Measurements from ENCODE around the gene TMEM98.

TMEM98 gene

DNA sequence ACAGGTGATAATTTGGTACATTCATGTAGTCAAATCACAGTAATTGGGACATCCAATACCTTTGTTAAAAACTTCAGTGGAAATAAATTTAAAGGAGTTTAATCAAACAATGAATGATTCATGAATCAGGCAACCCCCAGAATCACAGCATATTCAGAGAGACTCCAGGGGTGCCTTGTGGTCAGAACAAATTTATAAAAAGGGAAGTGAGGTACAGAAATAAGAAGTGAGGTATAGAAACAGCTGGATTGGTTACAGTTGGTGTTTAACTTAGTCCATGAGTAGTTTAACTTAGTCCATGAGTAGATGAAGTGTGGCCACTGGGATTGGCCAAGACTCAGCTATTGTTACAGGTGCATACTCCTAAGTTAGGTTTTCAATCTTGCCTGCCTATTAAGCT, 25.1 kb downstream of the TMEM98 start:
- TF ChIP-seq, protein P1, sequence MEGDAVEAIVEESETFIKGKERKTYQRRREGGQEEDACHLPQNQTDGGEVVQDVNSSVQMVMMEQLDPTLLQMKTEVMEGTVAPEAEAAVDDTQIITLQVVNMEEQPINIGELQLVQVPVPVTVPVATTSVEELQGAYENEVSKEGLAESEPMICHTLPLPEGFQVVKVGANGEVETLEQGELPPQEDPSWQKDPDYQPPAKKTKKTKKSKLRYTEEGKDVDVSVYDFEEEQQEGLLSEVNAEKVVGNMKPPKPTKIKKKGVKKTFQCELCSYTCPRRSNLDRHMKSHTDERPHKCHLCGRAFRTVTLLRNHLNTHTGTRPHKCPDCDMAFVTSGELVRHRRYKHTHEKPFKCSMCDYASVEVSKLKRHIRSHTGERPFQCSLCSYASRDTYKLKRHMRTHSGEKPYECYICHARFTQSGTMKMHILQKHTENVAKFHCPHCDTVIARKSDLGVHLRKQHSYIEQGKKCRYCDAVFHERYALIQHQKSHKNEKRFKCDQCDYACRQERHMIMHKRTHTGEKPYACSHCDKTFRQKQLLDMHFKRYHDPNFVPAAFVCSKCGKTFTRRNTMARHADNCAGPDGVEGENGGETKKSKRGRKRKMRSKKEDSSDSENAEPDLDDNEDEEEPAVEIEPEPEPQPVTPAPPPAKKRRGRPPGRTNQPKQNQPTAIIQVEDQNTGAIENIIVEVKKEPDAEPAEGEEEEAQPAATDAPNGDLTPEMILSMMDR (conservative IDR thresholded peaks at IDR 0.05; ENCODE audit: low read depth): no peak
- CTCF ChIA-PET: no interaction called here
- H3K27ac ChIP-seq: no peak overlapping the region
- POLR2A ChIA-PET (ENCODE audit: low non-redundant PET): no interaction called here
- no peak for DNase-seq (ENCODE audit: low spot score)

DNA sequence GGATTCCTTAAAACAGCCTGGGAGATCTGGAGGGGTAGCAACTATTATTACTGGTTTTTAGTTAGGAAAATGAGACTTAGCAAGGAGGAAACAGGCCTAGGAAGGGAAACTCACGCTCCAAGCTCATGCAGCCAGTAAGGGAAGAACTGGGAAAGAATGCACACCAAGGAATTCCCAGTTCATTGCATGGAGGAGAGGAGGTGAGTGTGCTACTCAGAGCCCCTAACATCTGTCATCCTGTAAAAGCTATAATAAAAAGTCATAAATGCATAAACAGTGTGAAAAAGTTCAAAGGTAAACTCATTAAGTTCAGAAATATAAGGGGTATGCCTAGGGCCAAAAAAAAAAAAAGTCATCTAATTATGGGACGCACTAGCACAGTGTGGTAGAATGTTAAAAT, 25.9 kb downstream of the TMEM98 start:
- CTCF ChIA-PET: no interaction called here
- POLR2A ChIA-PET (ENCODE audit: low non-redundant PET): no interaction called here
- no peak for DNase-seq (ENCODE audit: low spot score)
- TF ChIP-seq, protein P1 (conservative IDR thresholded peaks at IDR 0.05; ENCODE audit: low read depth): no peak
- no peak overlapping the region for H3K27ac ChIP-seq

DNA sequence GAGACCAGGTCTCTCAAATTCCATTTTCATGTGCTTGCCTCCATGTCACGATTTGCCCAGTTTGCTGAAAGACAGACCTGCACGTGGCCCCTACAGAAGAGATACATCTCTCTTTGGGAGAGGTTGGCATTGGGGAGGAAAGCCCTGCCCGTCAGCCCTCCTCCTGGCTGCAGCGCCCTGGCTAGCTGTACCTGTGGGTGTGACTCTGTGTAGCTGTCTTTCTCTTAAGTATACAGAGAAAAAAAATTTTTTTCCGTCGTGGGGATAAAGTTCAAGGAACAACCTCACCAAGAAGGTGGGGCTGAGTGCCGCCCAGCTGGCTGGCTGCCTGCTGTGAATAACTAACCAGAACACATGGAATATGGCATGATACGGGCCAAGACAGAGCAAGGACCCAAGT, 26.5 kb downstream of the TMEM98 start:
- ChIA-PET CTCF (no interaction called here), POLR2A (ENCODE audit: low non-redundant PET) (no interaction called here)
- H3K27ac ChIP-seq: no peak overlapping the region
- TF ChIP-seq, protein P1 (conservative IDR thresholded peaks at IDR 0.05; ENCODE audit: low read depth): no peak
- DNase-seq (ENCODE audit: low spot score): no peak

GRCh38 chr17:32955155-32955554, 27.2 kb downstream of the TMEM98 start:
- TF ChIP-seq, protein P1 (conservative IDR thresholded peaks at IDR 0.05; ENCODE audit: low read depth): no peak
- no peak overlapping the region for H3K27ac ChIP-seq
- ChIA-PET POLR2A (ENCODE audit: low non-redundant PET) (no interaction called here), CTCF (no interaction called here)
- DNase-seq (ENCODE audit: low spot score): no peak

GRCh38 chr17:32956240-32956970, 28.5 kb downstream of the TMEM98 start:
- TF ChIP-seq, protein P1 (conservative IDR thresholded peaks at IDR 0.05; ENCODE audit: low read depth): no peak
- POLR2A ChIA-PET (ENCODE audit: low non-redundant PET): no interaction called here
- DNase-seq (ENCODE audit: low spot score): no peak
- CTCF ChIA-PET: interaction anchor here (0.6 kb wide), 1 partner anchor 20 kb away, joined by 4 read pairs; no protein-coding TSS in a partner anchor
- no peak overlapping the region for H3K27ac ChIP-seq

DNA sequence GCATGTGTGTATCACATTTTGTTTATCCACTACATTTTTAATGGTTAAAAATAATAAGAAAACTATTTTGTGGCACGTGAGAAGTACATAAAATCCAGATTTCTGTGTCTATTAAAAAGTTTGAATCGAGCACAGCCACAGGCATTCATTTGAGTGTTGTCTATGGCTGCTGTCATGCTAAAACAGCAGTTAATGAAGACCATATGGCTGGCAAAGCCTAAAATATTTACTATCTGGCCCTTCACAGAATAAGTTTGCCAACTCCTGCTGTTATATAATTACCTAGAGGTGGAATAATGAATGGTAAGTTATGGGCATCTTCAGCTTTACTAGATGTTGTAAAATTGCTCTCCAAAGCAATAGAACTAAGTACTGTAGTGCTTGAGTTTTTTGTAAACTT, 30.5 kb downstream of the TMEM98 start:
- TF ChIP-seq, protein P1 (conservative IDR thresholded peaks at IDR 0.05; ENCODE audit: low read depth): no peak
- no peak for DNase-seq (ENCODE audit: low spot score)
- CTCF ChIA-PET: no interaction called here
- H3K27ac ChIP-seq: no peak overlapping the region
- POLR2A ChIA-PET (ENCODE audit: low non-redundant PET): no interaction called here

Measured in RWPE1 (cell line).